ENCODE measurements around the gene HDAC9.

DNA sequence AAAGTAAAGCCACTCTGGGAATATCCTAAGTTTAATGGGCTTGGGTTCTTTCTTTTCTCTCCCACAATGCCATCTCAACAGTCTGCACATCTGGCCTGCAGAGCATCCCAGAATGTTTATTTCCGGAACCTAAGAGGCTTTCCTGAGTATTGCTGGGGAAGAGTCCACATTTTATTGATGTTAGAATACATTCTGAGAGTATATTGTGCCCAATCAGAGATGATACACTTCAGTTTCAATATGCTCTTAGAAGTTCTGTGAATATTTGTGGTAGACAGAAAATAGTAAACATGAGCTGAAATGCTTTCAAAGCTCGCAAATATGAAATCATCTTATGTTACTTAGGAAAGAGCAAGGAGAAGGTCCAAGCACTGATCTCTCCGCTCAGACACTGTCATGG, 421.3 kb downstream of the HDAC9 start:
- TF ChIP-seq, protein P1, sequence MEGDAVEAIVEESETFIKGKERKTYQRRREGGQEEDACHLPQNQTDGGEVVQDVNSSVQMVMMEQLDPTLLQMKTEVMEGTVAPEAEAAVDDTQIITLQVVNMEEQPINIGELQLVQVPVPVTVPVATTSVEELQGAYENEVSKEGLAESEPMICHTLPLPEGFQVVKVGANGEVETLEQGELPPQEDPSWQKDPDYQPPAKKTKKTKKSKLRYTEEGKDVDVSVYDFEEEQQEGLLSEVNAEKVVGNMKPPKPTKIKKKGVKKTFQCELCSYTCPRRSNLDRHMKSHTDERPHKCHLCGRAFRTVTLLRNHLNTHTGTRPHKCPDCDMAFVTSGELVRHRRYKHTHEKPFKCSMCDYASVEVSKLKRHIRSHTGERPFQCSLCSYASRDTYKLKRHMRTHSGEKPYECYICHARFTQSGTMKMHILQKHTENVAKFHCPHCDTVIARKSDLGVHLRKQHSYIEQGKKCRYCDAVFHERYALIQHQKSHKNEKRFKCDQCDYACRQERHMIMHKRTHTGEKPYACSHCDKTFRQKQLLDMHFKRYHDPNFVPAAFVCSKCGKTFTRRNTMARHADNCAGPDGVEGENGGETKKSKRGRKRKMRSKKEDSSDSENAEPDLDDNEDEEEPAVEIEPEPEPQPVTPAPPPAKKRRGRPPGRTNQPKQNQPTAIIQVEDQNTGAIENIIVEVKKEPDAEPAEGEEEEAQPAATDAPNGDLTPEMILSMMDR (conservative IDR thresholded peaks at IDR 0.05) = no peak
- TF ChIP-seq EZH2 (IDR thresholded peaks at IDR 0.05; ENCODE audit: low read depth) = no peak

All from PC-9 (cell line).